ENCODE results near the gene WFIKKN1.

The WFIKKN1 gene

DNA sequence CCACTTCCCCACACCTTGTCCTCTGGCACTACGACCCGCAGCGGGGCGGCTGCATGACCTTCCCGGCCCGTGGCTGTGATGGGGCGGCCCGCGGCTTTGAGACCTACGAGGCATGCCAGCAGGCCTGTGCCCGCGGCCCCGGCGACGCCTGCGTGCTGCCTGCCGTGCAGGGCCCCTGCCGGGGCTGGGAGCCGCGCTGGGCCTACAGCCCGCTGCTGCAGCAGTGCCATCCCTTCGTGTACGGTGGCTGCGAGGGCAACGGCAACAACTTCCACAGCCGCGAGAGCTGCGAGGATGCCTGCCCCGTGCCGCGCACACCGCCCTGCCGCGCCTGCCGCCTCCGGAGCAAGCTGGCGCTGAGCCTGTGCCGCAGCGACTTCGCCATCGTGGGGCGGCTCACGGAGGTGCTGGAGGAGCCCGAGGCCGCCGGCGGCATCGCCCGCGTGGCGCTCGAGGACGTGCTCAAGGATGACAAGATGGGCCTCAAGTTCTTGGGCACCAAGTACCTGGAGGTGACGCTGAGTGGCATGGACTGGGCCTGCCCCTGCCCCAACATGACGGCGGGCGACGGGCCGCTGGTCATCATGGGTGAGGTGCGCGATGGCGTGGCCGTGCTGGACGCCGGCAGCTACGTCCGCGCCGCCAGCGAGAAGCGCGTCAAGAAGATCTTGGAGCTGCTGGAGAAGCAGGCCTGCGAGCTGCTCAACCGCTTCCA is 2.7 kb downstream of the WFIKKN1 start:
- TF ChIP-seq, protein P1, sequence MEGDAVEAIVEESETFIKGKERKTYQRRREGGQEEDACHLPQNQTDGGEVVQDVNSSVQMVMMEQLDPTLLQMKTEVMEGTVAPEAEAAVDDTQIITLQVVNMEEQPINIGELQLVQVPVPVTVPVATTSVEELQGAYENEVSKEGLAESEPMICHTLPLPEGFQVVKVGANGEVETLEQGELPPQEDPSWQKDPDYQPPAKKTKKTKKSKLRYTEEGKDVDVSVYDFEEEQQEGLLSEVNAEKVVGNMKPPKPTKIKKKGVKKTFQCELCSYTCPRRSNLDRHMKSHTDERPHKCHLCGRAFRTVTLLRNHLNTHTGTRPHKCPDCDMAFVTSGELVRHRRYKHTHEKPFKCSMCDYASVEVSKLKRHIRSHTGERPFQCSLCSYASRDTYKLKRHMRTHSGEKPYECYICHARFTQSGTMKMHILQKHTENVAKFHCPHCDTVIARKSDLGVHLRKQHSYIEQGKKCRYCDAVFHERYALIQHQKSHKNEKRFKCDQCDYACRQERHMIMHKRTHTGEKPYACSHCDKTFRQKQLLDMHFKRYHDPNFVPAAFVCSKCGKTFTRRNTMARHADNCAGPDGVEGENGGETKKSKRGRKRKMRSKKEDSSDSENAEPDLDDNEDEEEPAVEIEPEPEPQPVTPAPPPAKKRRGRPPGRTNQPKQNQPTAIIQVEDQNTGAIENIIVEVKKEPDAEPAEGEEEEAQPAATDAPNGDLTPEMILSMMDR (IDR thresholded peaks at IDR 0.05; ENCODE audit: control insufficient read depth, insufficient read depth, low read depth, low read length, missing control alignments), result no peak
- no peak for DNase-seq (ENCODE audit: low read depth)
- no peak overlapping the region for H3K4me3 ChIP-seq (ENCODE audit: control insufficient read depth, low read depth, low read length)

DNA sequence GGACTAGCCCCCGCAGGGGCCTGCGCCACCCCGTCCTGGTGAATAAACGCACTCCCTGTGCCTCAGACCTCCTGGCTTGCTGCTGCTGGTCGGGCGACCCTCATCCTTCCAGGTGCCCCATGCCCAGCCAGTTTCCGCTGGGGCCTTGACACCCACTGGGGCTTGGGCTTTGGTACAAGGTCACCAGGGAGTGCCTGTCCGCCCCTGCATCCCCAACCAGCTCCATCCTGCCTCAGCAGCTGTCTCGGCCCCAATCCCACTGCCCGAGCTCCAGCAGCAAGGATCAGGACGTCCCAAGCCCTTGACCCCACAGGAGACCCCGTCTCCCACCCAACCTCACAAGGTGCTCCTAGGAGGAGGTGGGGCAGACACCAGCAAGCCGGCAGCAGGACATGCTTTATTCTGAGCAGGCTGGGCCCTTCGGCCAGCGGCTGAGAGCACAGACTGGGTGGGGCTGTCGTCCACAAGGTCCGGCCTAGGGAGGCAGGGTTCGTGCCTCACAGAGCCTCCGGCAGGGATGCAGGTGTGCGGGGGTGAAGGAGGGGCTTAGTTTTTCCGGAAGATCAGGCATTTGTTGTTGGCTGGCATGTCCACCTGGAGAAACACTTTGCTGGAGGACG is 3.4 kb downstream of the WFIKKN1 start:
- DNase-seq (ENCODE audit: low read depth), result no peak

DNA sequence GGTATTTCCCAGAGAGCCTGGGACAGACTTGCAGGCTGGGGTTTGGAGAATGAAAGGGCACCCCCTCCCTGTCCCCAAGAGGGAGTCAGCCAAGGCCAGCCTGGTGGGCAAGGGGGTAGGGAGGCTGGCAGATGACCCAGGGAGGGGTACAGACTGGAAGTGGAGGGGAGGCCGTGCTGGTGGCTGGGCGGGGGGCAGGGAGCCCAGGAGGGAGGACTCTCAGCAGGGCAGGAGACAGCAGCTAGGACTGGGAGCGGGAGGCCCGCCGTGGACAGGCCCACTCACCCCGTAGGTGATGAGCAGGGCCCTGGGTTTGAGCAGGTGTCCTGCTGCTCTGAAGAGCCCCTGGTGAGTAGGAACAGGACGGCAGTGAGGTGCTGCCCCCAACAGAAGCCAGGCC is 4.2 kb downstream of the WFIKKN1 start:
- TF ChIP-seq, protein P1 (IDR thresholded peaks at IDR 0.05; ENCODE audit: control insufficient read depth, insufficient read depth, low read depth, low read length, missing control alignments), result no peak
- peak overlapping the region; percentile 78 for H3K4me3 ChIP-seq (ENCODE audit: control insufficient read depth, low read depth, low read length)
- DNase-seq (ENCODE audit: low read depth), result no peak

More for the DNA sequence above, 3.4 kb downstream of the WFIKKN1 start:
- TF ChIP-seq, protein P1 (IDR thresholded peaks at IDR 0.05; ENCODE audit: control insufficient read depth, insufficient read depth, low read depth, low read length, missing control alignments), result no peak
- H3K4me3 ChIP-seq (ENCODE audit: control insufficient read depth, low read depth, low read length), result no peak overlapping the region

DNA sequence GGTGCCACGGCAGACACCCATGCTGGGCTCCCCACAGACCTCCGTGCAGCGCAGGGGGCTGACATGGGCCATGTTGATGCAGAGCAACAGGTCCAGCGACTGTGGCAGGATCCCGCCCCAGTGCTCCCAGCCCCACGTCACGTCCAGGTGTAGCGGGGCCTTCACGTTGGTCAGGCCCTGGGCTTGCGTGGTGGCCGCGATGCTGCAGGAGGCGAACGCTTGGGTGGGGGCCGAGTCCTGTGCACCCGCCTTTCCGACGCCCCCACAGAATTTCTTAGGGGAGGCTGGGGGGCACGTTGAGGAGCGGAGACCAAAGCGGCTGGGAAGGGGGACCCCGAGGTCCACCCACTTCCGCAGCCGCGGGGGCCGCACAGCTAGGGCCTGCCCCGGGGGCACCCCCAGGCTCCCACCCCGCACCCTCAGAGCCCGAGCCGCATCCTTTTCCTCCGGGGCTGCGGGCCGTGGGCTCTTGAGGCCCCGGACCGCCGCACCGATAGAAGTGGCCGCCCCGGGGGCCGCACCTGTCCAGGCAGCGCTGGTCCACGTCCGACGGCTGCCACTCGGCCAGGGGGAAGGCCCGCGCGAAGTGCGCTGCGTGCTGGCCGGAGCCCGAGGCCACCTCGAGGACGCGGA is 4.9 kb downstream of the WFIKKN1 start:
- H3K4me3 ChIP-seq (ENCODE audit: control insufficient read depth, low read depth, low read length), result peak overlapping the region; percentile 78
- TF ChIP-seq, protein P1 (IDR thresholded peaks at IDR 0.05; ENCODE audit: control insufficient read depth, insufficient read depth, low read depth, low read length, missing control alignments), result no peak
- DNase-seq (ENCODE audit: low read depth), result no peak

DNA sequence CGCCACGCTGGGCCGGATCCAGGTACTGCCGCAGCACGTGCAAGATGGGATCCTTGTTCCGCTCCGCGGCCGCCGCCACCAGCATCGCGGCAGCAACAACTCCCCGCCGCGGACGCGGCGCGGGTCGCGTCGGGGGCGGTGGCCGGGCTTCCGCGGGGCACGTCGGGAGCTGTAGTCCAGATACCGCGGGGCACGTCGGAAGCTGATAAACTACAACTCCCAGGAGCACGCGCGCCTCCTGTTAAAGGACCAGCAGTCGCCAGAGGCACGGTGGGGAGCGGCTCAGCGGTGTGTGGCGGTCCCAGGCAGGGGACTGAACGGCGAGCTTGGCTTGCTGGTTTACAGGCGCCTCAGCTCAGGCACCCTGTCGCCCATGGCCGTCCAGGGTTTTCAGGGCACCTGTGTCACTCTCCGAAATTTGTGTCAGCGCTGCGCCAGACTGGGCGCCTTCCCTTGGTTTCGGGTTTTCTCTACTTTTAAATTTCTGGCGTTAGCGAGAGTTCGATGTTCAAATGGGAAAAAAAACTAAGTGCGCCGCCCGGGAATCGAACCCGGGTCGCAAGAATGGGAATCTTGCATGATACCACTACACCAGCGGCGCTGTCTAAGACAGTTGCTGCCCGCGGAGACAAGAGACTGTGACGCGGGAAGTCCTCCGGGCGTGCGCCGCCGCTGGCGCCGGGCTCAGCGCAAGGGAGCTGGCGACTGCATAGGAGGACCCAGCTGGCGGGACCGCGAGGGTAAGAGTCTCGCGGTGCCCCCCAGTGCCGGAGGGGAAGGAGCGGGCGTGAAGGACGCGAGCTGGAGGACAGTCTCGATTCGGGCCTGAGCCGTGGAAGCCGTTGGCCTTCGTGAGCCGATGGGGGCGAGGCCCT is 5.7 kb downstream of the WFIKKN1 start, which contains the start of gene METTL26:
Gene METTL26 (minus strand): TSS at position 100 of the 875 bp plus-strand sequence. CDS start 15 bp downstream, at position 85.
- peak; percentile 75 for DNase-seq (ENCODE audit: low read depth)
- peak within 1 kb of the TSS; percentile 78 for H3K4me3 ChIP-seq (ENCODE audit: control insufficient read depth, low read depth, low read length)
- TF ChIP-seq, protein P1 (IDR thresholded peaks at IDR 0.05; ENCODE audit: control insufficient read depth, insufficient read depth, low read depth, low read length, missing control alignments), result no peak
